ENCODE measurements around the gene DGKG.

Gene DGKG

DNA sequence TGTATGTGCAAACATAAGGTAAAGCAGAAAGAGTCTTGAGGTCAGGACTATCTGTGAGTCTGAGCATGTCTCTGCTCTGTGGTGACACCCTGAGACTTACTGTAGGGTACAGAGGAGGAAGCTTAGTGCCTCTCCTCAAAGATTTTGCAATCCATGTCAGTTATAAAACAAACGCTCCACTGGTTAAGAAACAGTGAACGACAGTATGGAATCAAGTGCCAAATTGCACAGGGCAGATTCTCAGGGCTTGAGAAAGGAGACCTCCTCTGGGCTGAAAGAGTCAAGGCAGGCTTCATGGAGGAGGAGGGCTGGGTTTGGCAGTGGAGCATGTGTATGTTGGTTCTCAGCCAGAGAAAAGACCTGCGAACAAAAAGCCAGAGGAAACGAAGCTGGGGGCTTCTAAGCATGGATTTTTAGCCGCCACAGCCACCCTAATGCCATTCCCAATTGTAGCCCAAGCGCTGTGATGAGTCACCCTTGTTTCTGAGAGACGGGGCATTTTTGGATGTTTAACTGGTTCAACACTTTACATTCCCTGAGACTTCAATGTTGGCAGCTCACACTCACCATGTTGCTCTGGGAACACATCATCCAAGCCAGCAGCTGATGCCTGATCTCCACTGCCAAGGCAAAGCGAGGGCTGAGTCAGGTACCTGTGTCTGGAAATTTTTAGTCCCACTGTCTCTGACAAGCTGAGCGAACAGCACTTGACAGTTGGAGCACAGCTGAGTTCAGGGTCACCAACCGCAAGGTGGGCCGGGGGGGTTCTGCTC is 3.4 kb upstream of the DGKG start:
- Histone ChIP-seq H3K27me3 (ENCODE audit: control insufficient read depth in 1 of 2, insufficient read depth in 2 of 2, low read length in 2 of 2) (no peaks in the 10 kb centered on the region), H3K9me3 (ENCODE audit: low read length) (no peaks in the 10 kb centered on the region), H3K36me3 (ENCODE audit: insufficient read depth, low read length) (no peaks in the 10 kb centered on the region), H3K4me3 (ENCODE audit: low read depth in 1 of 2, low read length in 2 of 2) (no peak overlapping the region), H3K27ac (ENCODE audit: low read depth, low read length) (no peak overlapping the region), H3K9ac (ENCODE audit: low read length) (no peak overlapping the region), H3K4me1 (ENCODE audit: insufficient read depth, low read length) (peaks cover 13% of the 10 kb centered on the region)

DNA sequence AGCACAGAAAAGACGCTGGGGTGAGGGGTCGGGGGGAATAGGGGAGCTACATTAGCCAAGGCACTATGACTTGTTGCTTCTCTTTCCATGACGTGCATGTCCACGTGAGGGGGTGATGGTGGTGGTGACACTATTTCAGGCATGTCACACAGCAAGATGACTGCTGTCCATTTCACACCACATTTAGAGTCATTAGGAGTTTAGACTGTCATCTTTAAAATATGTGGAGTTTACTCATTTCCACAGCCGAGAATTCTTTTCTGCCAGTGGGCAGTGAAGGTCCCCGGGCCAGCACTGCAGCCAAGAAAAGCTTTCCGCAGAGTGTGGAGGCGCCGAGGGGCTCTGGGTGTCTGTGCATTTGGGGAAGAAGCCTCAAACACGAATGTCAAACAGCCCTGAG is 954 bp upstream of the DGKG start:
- Histone ChIP-seq H3K27ac (ENCODE audit: low read depth, low read length) (no peak overlapping the region), H3K27me3 (ENCODE audit: control insufficient read depth in 1 of 2, insufficient read depth in 2 of 2, low read length in 2 of 2) (no peaks in the 10 kb centered on the region), H3K36me3 (ENCODE audit: insufficient read depth, low read length) (no peaks in the 10 kb centered on the region)

DNA sequence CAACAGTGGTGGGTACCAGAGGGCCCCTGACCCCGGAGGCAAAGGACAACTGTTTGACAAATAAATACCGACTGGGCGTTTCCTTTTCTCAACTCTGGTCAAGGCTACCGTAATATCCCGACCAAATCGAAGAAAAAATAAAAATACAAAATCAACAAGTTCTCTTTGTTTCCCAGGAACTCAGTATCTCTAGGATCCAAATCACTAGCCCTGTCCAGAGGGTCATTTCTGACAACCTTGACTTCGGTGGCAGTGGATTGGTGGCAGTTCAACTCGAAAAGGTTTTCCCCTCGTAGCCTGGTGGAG is 456 bp upstream of the DGKG start:
- no peaks in the 10 kb centered on the region for H3K27me3 ChIP-seq (ENCODE audit: control insufficient read depth in 1 of 2, insufficient read depth in 2 of 2, low read length in 2 of 2)
- H3K27ac ChIP-seq (ENCODE audit: low read depth, low read length): no peak overlapping the region
- no peak overlapping the region for H3K9ac ChIP-seq (ENCODE audit: low read length)
- peak overlapping the region in 1 of 2 donors; percentile 78 for H3K4me3 ChIP-seq (ENCODE audit: low read depth in 1 of 2, low read length in 2 of 2)
- H3K4me1 ChIP-seq (ENCODE audit: insufficient read depth, low read length): peaks cover 15% of the 10 kb centered on the region
- no peaks in the 10 kb centered on the region for H3K9me3 ChIP-seq (ENCODE audit: low read length)
- no peaks in the 10 kb centered on the region for H3K36me3 ChIP-seq (ENCODE audit: insufficient read depth, low read length)

More for the DNA sequence above, 954 bp upstream of the DGKG start:
- Histone ChIP-seq H3K9ac (ENCODE audit: low read length) (no peak overlapping the region), H3K4me1 (ENCODE audit: insufficient read depth, low read length) (peaks cover 15% of the 10 kb centered on the region), H3K4me3 (ENCODE audit: low read depth in 1 of 2, low read length in 2 of 2) (no peak overlapping the region), H3K9me3 (ENCODE audit: low read length) (no peaks in the 10 kb centered on the region)

DNA sequence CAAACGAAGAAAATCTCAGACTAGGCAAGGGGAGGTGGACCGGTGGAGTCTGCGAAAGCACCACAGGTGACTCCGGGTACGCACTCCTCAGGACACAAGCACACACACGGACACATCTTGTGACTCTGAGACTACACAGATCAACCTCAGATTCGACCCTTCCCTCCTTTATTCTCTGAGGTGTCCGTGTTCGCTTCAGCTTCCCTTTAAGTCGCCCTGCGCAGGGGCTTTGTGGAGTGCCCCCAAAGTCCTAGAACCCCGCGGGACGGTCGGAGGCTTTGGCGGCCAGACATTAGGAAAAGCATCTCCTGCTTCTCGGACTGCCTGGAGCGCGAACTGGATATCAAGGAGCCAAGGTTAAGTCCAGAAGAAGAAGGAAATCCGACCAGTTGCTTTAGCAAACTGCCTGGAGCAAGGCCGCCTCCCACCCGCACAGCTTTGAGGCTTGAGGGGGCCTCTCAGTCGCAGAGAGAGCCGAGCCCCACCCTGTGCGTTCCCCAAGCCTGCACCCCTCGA is 730 bp downstream of the DGKG start:
- H3K36me3 ChIP-seq (ENCODE audit: insufficient read depth, low read length): no peaks in the 10 kb centered on the region
- peak overlapping the region; percentile 84 for H3K9ac ChIP-seq (ENCODE audit: low read length)
- no peaks in the 10 kb centered on the region for H3K9me3 ChIP-seq (ENCODE audit: low read length)
- peak overlapping the region; percentile 46 for H3K27ac ChIP-seq (ENCODE audit: low read depth, low read length)
- H3K4me1 ChIP-seq (ENCODE audit: insufficient read depth, low read length): peaks cover 15% of the 10 kb centered on the region
- peak overlapping the region; percentile 75 to 78 for H3K4me3 ChIP-seq (ENCODE audit: low read depth in 1 of 2, low read length in 2 of 2)
- no peaks in the 10 kb centered on the region for H3K27me3 ChIP-seq (ENCODE audit: control insufficient read depth in 1 of 2, insufficient read depth in 2 of 2, low read length in 2 of 2)

DNA sequence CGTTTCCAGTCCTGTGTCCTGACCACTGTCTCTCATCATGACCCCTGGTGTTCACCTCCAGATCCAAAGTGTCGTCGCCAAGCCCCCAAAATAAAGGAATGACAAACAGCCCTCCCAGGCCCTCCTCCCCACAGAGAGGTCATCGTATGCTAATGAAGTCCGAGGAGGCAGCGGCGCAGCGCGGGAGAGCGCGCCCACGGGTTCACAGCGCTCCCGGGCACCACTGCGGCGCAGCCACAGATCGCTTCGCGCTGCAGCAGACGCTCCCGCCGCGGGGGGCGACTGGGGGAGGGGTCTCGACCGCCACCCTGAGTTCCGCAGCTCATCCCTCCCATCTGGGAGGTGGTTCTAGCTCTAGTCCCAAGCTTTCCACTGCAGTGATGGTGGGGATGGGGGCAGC is 1.3 kb downstream of the DGKG start:
- Histone ChIP-seq H3K4me3 (ENCODE audit: low read depth in 1 of 2, low read length in 2 of 2) (peak overlapping the region; percentile 75 to 78), H3K27ac (ENCODE audit: low read depth, low read length) (peak overlapping the region; percentile 46), H3K4me1 (ENCODE audit: insufficient read depth, low read length) (peaks cover 15% of the 10 kb centered on the region), H3K9me3 (ENCODE audit: low read length) (no peaks in the 10 kb centered on the region), H3K9ac (ENCODE audit: low read length) (peak overlapping the region; percentile 84), H3K36me3 (ENCODE audit: insufficient read depth, low read length) (no peaks in the 10 kb centered on the region), H3K27me3 (ENCODE audit: control insufficient read depth in 1 of 2, insufficient read depth in 2 of 2, low read length in 2 of 2) (no peaks in the 10 kb centered on the region)

DNA sequence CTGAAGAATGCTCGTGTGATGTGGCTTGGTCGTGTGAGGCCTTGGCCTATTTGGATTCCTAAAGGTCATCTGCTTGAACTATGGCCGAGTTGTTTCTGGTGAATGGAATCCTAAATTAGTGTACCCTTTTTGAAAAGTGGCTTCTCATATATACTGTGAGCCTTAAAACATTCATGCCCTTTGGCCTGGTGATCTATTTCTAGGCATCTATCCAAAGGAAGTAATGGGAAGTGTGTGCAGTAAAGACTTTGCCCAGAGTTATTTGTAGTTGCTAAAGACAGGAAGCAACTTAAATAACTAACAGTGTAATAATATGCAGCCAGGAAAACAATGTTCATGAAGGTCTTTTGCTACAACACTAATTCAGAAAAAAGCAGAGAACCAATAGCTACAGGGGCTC is 3.0 kb downstream of the DGKG start:
- Histone ChIP-seq H3K4me3 (ENCODE audit: low read depth in 1 of 2, low read length in 2 of 2) (no peak overlapping the region), H3K9me3 (ENCODE audit: low read length) (no peaks in the 10 kb centered on the region), H3K4me1 (ENCODE audit: insufficient read depth, low read length) (peaks cover 11% of the 10 kb centered on the region), H3K27me3 (ENCODE audit: control insufficient read depth in 1 of 2, insufficient read depth in 2 of 2, low read length in 2 of 2) (no peaks in the 10 kb centered on the region), H3K36me3 (ENCODE audit: insufficient read depth, low read length) (no peaks in the 10 kb centered on the region), H3K27ac (ENCODE audit: low read depth, low read length) (no peak overlapping the region), H3K9ac (ENCODE audit: low read length) (no peak overlapping the region)

DNA sequence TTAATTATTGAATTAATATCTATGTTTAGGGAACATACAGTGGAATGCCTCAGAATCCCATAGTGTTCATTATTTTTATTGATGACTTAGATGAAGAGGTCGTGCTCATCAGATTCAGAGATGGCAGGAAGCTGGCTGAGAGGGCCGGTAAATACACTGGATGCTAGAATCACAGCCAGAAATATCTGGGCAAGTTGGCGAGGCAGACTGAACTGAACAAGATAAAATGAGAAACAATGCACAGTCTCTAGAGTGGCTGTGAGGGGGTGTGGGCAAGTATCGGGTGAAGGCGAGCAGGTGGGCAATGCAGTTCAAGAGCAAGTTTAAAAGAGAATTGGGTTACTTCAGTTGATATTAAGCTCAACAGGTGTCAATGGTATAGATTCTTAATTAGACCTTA is 5.9 kb downstream of the DGKG start:
- Histone ChIP-seq H3K9ac (ENCODE audit: low read length) (no peak overlapping the region), H3K4me1 (ENCODE audit: insufficient read depth, low read length) (peaks cover 6% of the 10 kb centered on the region), H3K4me3 (ENCODE audit: low read depth in 1 of 2, low read length in 2 of 2) (no peak overlapping the region), H3K27me3 (ENCODE audit: control insufficient read depth in 1 of 2, insufficient read depth in 2 of 2, low read length in 2 of 2) (no peaks in the 10 kb centered on the region), H3K36me3 (ENCODE audit: insufficient read depth, low read length) (no peaks in the 10 kb centered on the region), H3K27ac (ENCODE audit: low read depth, low read length) (no peak overlapping the region), H3K9me3 (ENCODE audit: low read length) (no peaks in the 10 kb centered on the region)

DNA sequence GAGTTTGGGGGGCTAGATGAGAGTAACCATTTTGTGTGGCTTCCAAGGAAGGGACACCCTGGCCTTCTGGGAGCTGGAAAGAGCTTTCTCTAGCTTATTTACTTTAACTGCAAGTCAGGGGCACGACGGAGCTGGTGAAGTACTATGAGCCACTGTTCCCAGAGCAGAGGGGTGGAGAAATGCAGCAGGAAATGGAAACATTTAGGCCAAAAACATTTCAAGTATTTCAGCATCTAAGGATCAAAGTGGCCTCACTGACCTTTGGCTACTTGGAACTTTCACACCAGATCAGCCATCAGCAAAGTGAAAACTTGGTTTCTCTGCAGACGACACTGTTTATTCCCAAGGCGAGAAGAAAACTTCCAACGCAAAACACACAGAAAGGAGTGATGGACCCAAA is 7.9 kb downstream of the DGKG start:
- no peaks in the 10 kb centered on the region for H3K4me1 ChIP-seq (ENCODE audit: insufficient read depth, low read length)
- no peak overlapping the region for H3K9ac ChIP-seq (ENCODE audit: low read length)
- no peaks in the 10 kb centered on the region for H3K27me3 ChIP-seq (ENCODE audit: control insufficient read depth in 1 of 2, insufficient read depth in 2 of 2, low read length in 2 of 2)
- H3K36me3 ChIP-seq (ENCODE audit: insufficient read depth, low read length): no peaks in the 10 kb centered on the region
- no peak overlapping the region for H3K4me3 ChIP-seq (ENCODE audit: low read depth in 1 of 2, low read length in 2 of 2)
- H3K27ac ChIP-seq (ENCODE audit: low read depth, low read length): no peak overlapping the region
- no peaks in the 10 kb centered on the region for H3K9me3 ChIP-seq (ENCODE audit: low read length)

DNA sequence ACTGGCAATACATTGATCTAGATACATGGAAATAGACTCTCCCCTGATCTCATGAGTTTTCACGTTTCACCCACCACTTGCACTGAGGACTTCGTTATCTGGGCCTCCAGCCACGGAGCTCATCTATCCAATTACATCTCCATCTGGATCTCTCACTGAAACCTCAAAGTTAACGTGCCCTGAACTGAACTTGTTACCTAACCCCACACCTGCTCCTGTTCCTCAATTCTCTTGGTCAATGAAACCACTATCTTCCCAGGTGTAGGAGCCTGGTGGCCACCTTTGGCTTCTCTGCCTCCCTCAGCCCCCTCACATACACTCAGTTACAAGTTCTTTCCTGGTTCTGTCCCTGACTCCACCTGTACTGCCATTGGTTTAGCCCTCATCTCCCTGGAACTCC is 9.7 kb downstream of the DGKG start:
- no peaks in the 10 kb centered on the region for H3K36me3 ChIP-seq (ENCODE audit: insufficient read depth, low read length)
- H3K4me1 ChIP-seq (ENCODE audit: insufficient read depth, low read length): no peaks in the 10 kb centered on the region
- no peaks in the 10 kb centered on the region for H3K27me3 ChIP-seq (ENCODE audit: control insufficient read depth in 1 of 2, insufficient read depth in 2 of 2, low read length in 2 of 2)
- H3K27ac ChIP-seq (ENCODE audit: low read depth, low read length): no peak overlapping the region
- H3K9me3 ChIP-seq (ENCODE audit: low read length): no peaks in the 10 kb centered on the region
- H3K4me3 ChIP-seq (ENCODE audit: low read depth in 1 of 2, low read length in 2 of 2): no peak overlapping the region
- no peak overlapping the region for H3K9ac ChIP-seq (ENCODE audit: low read length)

DNA sequence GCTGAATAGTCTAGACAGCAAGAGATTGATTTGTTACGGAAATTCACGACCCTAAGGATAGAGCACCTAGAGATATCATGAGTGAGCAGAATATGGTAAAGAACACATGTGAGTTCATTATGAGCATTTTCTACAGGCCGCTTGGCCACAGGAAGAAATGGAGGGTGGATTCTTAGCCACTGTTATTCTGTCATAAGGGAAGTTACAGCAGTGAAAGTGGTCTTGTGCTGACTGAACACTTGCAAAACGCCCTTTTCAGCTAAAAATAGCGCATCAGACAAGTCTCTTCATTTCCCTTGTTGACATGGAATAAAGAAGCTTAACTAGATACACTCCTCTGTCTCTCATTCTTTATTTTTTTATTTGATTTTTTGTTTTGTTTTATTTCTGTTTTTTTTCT is 19.8 kb downstream of the DGKG start:
- H3K36me3 ChIP-seq (ENCODE audit: insufficient read depth, low read length): no peaks in the 10 kb centered on the region
- no peak overlapping the region for H3K4me3 ChIP-seq (ENCODE audit: low read depth in 1 of 2, low read length in 2 of 2)
- no peak overlapping the region for H3K9ac ChIP-seq (ENCODE audit: low read length)
- H3K4me1 ChIP-seq (ENCODE audit: insufficient read depth, low read length): no peaks in the 10 kb centered on the region
- H3K27me3 ChIP-seq (ENCODE audit: control insufficient read depth in 1 of 2, insufficient read depth in 2 of 2, low read length in 2 of 2): no peaks in the 10 kb centered on the region
- H3K9me3 ChIP-seq (ENCODE audit: low read length): no peaks in the 10 kb centered on the region
- no peak overlapping the region for H3K27ac ChIP-seq (ENCODE audit: low read depth, low read length)

DNA sequence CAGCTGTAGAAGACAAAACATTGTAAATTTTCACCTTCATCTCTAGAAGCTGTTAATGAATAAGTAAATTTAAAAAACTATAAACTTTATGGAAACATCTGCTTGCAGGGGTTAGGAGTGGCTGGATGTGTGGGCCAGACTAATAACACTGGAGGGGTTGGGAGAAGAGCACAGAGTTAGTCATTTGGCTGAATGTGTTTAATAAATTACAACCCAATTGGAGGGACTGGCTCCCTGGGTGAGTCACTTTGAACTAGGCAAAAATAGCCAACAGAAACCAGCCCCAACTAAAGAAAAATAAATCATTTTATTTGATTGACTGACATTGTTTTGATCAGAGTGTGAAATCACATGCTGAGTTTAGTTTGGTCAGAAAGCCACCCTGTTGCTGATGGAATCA is 21.8 kb downstream of the DGKG start:
- Histone ChIP-seq H3K4me3 (ENCODE audit: low read depth in 1 of 2, low read length in 2 of 2) (no peak overlapping the region), H3K36me3 (ENCODE audit: insufficient read depth, low read length) (no peaks in the 10 kb centered on the region), H3K27ac (ENCODE audit: low read depth, low read length) (no peak overlapping the region), H3K27me3 (ENCODE audit: control insufficient read depth in 1 of 2, insufficient read depth in 2 of 2, low read length in 2 of 2) (no peaks in the 10 kb centered on the region), H3K9me3 (ENCODE audit: low read length) (no peaks in the 10 kb centered on the region), H3K4me1 (ENCODE audit: insufficient read depth, low read length) (no peaks in the 10 kb centered on the region), H3K9ac (ENCODE audit: low read length) (no peak overlapping the region)

Measured in muscle layer of colon (tissue), 2 donors.